Ramos (cell line): Measurements from ENCODE around the gene TMEM163.
"Not testable (repeated sequence)": the region's sequence is repeated elsewhere in the genome, so short reads cannot be mapped to it uniquely, and the experiment has no call there.

ENCODE experiments used
- in situ Hi-C: fragments of 300-500 bp; cut with MboI; formaldehyde crosslinking; loops from one replicate; pipeline ENCODE4 v1.14.3; 2022; ENCODE audit warnings: low sequenced_read_pairs; ENCODE audit not compliant: unreplicated experiment

TMEM163 gene

GRCh38 chr2:134718817-134719814 is at the start of gene TMEM163:
TSS of gene TMEM163 (minus strand) at chr2:134719000.
- in situ Hi-C loops = no loop called here

- in situ Hi-C loops = no loop called here
Measured at GRCh38 chr2:134766583-134766982, 47.8 kb upstream of the TMEM163 start.

GRCh38 chr2:134765987-134766386 is 47.2 kb upstream of the TMEM163 start:
- in situ Hi-C loops = no loop called here

DNA sequence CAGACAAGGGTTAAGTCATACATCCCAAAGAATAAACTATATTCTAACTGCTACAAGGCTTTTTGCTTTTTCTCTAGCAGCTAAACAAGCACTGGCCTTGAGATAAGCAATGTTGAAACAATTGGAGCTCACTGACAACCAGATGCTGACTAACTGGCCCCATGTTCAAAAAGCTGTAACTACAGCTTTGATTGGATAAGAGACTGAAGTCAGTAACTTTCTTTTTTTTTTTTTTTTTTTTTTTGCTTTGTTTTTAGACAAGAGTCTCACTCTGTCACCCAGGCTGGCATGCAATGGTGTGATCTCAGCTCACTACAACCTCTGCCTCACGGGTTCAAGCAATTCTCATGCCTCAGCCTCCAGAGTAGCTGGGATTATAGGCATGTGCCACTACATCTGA is 45.4 kb upstream of the TMEM163 start:
- in situ Hi-C loops = no loop called here

GRCh38 chr2:134763164-134763710 is 44.4 kb upstream of the TMEM163 start:
- in situ Hi-C loops = no loop called here

DNA sequence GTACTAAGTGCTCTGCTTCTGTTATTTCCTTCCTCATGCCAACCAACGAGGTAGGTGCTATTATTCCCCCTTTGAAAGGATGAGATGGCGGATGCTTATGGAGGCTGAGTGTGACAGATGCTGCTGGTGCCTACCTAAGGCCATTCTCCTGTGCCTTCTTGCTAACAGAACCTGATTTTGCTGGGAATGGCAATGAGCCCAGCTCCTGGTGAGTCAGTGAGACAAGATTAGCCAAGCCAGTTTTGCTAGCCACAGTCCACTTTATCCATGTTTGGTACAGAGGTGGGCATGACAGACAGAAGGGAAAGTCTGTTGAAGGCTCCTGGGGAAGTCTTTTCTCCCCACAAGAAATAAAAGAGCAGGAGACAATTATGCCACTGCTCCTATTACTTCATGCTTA is 43.7 kb upstream of the TMEM163 start:
- in situ Hi-C loops = no loop called here

GRCh38 chr2:134760385-134760784 is 41.6 kb upstream of the TMEM163 start:
- in situ Hi-C loops = no loop called here

- in situ Hi-C loops = no loop called here
Measured at GRCh38 chr2:134758633-134759032, 39.8 kb upstream of the TMEM163 start.

DNA sequence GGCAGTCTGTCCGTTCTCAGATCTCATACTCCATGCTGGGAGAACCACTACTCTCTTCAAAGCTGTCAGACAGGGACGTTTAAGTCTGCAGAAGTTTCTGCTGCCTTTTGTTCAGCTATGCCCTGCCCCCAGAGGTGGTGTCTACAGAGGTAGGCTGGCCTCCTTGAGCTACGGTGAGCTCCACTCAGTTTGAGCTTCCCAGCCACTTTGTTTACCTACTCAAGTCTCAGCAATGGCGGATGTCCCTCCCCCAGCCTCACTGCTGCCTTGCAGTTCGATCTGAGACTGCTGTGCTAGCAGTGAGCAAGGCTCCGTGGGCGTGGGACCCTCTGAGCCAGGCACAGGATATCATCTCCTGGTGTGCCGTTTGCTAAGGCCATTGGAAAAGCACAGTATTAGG is 33.2 kb upstream of the TMEM163 start:
- in situ Hi-C loops = not testable (repeated sequence)

GRCh38 chr2:134745546-134745945 is 26.7 kb upstream of the TMEM163 start:
- in situ Hi-C loops = no loop called here

- in situ Hi-C loops = no loop called here
Measured at GRCh38 chr2:134745023-134745422, 26.2 kb upstream of the TMEM163 start.

DNA sequence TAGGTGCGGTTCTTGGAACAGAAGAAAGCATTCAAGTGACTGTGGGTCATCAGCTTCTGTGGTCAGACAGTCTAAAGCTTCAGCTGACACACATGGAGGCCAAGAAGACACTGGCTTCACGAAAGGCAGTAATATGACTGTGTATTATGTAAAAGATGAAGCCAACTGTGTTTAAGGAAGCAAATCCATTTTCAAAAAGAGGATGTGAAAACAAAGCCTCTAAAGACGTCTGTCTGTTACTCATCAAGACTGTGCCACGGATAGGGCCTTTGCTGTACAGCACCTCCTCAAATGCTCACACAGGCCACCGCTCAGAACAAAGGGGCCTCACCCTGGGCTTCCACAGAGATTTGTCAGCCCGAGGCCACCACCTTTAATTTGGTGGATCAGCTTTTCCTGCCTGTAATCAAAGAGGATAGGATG is 21.1 kb upstream of the TMEM163 start:
- in situ Hi-C loops = no loop called here

GRCh38 chr2:134739236-134739878 is 20.6 kb upstream of the TMEM163 start:
- in situ Hi-C loops = no loop called here

DNA sequence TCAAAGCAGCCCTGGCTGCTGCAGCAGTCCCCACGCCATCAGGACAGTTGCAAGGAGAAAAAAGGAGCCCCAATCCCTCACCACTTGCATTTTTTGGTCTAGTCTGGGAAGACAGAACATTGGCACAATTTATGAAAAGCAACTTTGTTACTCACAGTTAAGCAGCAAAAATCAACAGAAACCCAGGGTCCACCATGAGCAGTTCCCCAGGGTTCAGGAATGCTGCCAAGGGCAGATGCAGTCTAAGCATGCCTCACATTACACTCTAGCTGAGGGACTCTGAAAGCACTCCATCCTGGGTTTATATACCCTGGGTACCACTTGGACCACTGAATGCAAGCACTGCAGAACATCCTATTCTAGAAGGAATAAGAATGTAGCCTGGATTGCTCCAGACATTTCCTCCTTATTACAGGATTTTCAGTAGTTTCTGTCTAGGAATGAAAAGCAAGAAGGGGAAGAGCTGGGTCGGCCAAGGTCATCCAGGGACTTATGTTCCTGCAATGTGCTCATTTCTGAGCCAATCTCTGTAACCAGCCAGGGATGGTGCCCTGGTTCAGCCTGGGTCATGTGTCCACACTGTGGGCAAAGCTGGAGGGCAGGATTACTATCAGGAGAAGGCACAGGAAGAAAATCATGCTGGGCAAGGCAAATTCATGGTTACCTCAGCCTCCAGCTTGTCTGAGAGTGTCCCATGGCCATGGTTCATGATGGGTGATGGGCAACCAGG is 19.5 kb upstream of the TMEM163 start:
- in situ Hi-C loops = no loop called here

DNA sequence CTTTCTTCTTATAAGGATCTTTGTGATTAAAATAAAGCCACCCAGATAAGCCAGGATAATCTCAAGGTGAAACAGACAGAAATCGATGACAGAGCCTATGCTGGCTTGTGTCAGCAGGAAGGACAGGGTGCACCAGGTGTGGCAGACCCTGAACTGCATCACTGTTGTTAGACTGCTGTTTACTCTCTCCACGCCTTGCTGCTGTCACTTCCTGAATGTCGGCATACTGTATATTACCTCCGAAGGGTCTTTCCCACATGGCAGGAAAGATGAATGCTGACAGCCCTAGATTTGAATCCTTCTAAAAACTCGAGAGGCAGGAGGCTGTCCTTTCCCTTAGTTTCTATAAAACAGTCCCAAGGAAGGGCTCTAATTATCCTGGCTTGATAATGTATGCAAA is 18.9 kb upstream of the TMEM163 start:
- in situ Hi-C loops = no loop called here

GRCh38 chr2:134736167-134736880 is 17.5 kb upstream of the TMEM163 start:
- in situ Hi-C loops = no loop called here

- in situ Hi-C loops = no loop called here
Measured at GRCh38 chr2:134728163-134728562, 9.4 kb upstream of the TMEM163 start.

DNA sequence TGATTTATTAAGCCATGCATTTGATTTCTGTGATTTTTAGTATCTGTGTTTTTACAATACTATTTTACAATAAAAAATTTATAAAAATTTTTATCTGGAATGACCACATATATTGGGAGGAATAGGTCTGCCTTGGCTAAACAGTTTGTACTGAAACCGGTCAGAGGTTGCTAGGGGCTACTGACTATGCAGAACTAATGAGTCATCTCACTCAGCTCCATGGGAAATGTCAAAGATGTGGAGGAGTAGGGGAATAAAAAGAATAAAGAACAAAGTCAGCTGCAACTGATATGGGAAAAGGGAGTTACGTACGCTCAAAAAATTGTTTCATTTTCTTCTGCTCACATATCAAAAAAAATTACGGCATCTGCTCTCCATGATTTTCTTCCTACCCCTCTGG is 8.6 kb upstream of the TMEM163 start:
- in situ Hi-C loops = no loop called here

DNA sequence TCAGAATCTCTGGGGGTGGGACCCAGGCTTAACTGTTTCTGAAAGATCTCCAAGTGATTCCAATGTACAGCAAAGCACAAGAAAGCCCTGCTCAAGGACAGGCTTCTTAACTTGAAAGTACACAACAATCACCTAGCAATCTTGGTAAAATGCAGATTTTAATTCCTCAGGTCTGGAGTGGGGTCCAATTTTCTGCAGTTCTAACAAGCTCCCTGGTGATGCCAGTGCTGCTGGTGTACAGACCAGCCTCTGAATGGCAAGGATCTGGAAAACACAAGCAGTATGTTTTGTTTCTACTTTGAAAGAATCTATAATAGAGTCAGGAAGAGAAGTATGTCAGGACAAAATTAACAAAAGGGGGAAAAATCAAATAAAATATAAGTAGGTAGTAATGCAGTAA is 7.8 kb upstream of the TMEM163 start:
- in situ Hi-C loops = no loop called here

GRCh38 chr2:134725876-134726275 is 7.1 kb upstream of the TMEM163 start:
- in situ Hi-C loops = no loop called here
